K562 (cell line): ENCODE measurements around the gene STMN3. TPM values are rescaled to one million over a fixed set of nuclear protein-coding genes. Genes with fewer than 3 reads are reported as not detected.

Experiments used
- ATF4 ChIP-seq: fragments of 450-650 bp; formaldehyde crosslinking; IDR thresholded peaks from 2 replicates; pipeline ENCODE4 v1.4.0; 2022; ENCODE audit warnings: mild to moderate bottlenecking, moderate library complexity
- CCAR2 ChIP-seq: fragments of 200-400 bp; formaldehyde crosslinking; IDR thresholded peaks from 2 replicates; pipeline ENCODE4 v1.6.1; 2017; ENCODE audit warnings: mild to moderate bottlenecking, low read depth, low read length
- DMBX1 ChIP-seq: fragments of 250-450 bp; sonication (Bioruptor Pico); IDR thresholded peaks from 2 replicates; pipeline ENCODE4 v1.8.0; 2022; ENCODE audit warnings: inconsistent platforms, mild to moderate bottlenecking, moderate library complexity, borderline replicate concordance
- IFI16 ChIP-seq: fragments of 250-450 bp; sonication (Bioruptor Pico); IDR thresholded peaks from 2 replicates; pipeline ENCODE4 v2.1.2; 2022; ENCODE audit warnings: mild to moderate bottlenecking, inconsistent platforms
- MAX ChIP-seq: sonication (generic); formaldehyde crosslinking; IDR thresholded peaks from 2 replicates; pipeline ENCODE4 v1.9.0; 2022; ENCODE audit warnings: mild to moderate bottlenecking, missing genetic modification reagents
- MAZ ChIP-seq, 2 experiments: fragments of 450-650 bp in 1 of 2; sonication (generic) in 1 of 2; formaldehyde crosslinking; IDR thresholded peaks in 1 of 2; conservative IDR thresholded peaks in 1 of 2; 2 replicates each; pipeline versions ENCODE4 v1.4.0 to v1.5.0; 2020; ENCODE audit warnings: mild to moderate bottlenecking in 1 of 2, missing genetic modification reagents in 1 of 2
- MTA3 ChIP-seq: fragments of 450-650 bp; formaldehyde crosslinking; IDR thresholded peaks from 2 replicates; pipeline ENCODE4 v1.6.1; 2017; ENCODE audit warnings: mild to moderate bottlenecking, borderline replicate concordance
- NBN ChIP-seq: fragments of 450-650 bp; IDR thresholded peaks from 2 replicates; pipeline ENCODE4 v1.6.1; 2016; ENCODE audit warnings: low read depth, mild to moderate bottlenecking
- RFX7 ChIP-seq: fragments of 250-450 bp; sonication (Bioruptor Pico); IDR thresholded peaks from 2 replicates; pipeline ENCODE4 v1.5.1; 2021; ENCODE audit warnings: mild to moderate bottlenecking
- SMAD1 ChIP-seq: fragments of 150-350 bp; IDR thresholded peaks from 2 replicates; pipeline ENCODE4 v1.6.1; 2014; ENCODE audit warnings: low read length, low read depth; ENCODE audit not compliant: partially characterized antibody
- SREBF1 ChIP-seq: fragments of 150-350 bp; IDR thresholded peaks from 2 replicates; pipeline ENCODE4 v1.6.1; 2014; ENCODE audit warnings: antibody characterized with exemption, low read depth, low read length, borderline replicate concordance
- TAF9B ChIP-seq: fragments of 450-650 bp; IDR thresholded peaks from 2 replicates; pipeline ENCODE4 v1.6.1; 2018; ENCODE audit warnings: mild to moderate bottlenecking; ENCODE audit not compliant: partially characterized antibody
- ZBTB7A ChIP-seq: IDR thresholded peaks from 2 replicates; pipeline ENCODE4 v1.6.1; 2011; ENCODE audit warnings: low read depth, mild to moderate bottlenecking, low read length, moderate library complexity, borderline replicate concordance; ENCODE audit not compliant: control insufficient read depth
- ZMIZ1 ChIP-seq, 2 experiments: fragments of 150-350 bp in 1 of 2; IDR thresholded peaks; 2 replicates each; pipeline ENCODE4 v1.6.1; 2012 to 2016; ENCODE audit warnings: low read depth in 2 of 2, low read length in 2 of 2, mild to moderate bottlenecking in 1 of 2, moderate library complexity in 1 of 2
- ZNF146 ChIP-seq: IDR thresholded peaks from one replicate; pipeline ENCODE4 v1.6.1; 2018; ENCODE audit warnings: missing compliant biosample characterization; ENCODE audit not compliant: unreplicated experiment
- ZNF384 ChIP-seq: IDR thresholded peaks from 2 replicates; pipeline ENCODE4 v1.6.1; 2012; ENCODE audit warnings: low read depth, low read length, improper control_type of control experiment
- polyA plus RNA-seq, 8 experiments: library from polyadenylated mRNA; depleted of rRNA in 4 of 8; stranded (reverse) in 5 of 8; unstranded in 3 of 8; fragments of >200 nt; fragmentation: Nextera tagmentation in 2 of 8; fragmentation: Illumina TruSeq in 1 of 8; extraction: Ambion mirVana in 2 of 8; extraction: Trizol in 1 of 8; gene quantifications; 2 replicates each; pipeline versions ENCODE4 v1.2.1 to v1.2.3, GENCODE V29; 2011 to 2014; ENCODE audit warnings: inconsistent platforms in 1 of 8, missing spikeins in 1 of 8
- total RNA-seq, 7 experiments: library from RNA; depleted of rRNA in 6 of 7; stranded (reverse); fragments of >200 nt in 6 of 7; fragmentation: Illumina TruSeq in 2 of 7; extraction: Trizol in 2 of 7; gene quantifications; 2 replicates each; pipeline versions ENCODE4 v1.2.1 to v1.2.3, GENCODE V29; 2011 to 2021; ENCODE audit warnings: low replicate concordance in 1 of 7
- TF ChIP-seq, protein P1 (sequence below): sonication (generic); formaldehyde crosslinking; IDR thresholded peaks from 2 replicates; pipeline ENCODE4 v1.8.0; 2023; ENCODE audit warnings: mild to moderate bottlenecking, missing genetic modification reagents
- TF ChIP-seq, protein P2 (sequence below): fragments of 250-450 bp; sonication (Bioruptor Pico); IDR thresholded peaks from 2 replicates; pipeline ENCODE4 v1.4.0; 2020; ENCODE audit warnings: mild to moderate bottlenecking, moderate library complexity, borderline replicate concordance

STMN3 gene
- total and polyA plus RNA-seq, 9 of the 15 experiments (the other 6 are each of a cell fraction or from before 2014, with no cell fraction given): 0.70 to 65.6 (median 29.4) TPM

- 0 out of 2 replicates have a peak, but pooled peaks have one; percentile 47 for TF ChIP-seq SREBF1
- TF ChIP-seq, protein P1, sequence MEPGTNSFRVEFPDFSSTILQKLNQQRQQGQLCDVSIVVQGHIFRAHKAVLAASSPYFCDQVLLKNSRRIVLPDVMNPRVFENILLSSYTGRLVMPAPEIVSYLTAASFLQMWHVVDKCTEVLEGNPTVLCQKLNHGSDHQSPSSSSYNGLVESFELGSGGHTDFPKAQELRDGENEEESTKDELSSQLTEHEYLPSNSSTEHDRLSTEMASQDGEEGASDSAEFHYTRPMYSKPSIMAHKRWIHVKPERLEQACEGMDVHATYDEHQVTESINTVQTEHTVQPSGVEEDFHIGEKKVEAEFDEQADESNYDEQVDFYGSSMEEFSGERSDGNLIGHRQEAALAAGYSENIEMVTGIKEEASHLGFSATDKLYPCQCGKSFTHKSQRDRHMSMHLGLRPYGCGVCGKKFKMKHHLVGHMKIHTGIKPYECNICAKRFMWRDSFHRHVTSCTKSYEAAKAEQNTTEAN: peak; percentile 85
- TF ChIP-seq DMBX1: 0 out of 2 replicates have a peak, but pooled peaks have one; percentile 26
- peak; percentile 62 for TF ChIP-seq SMAD1
- peak; percentile 85 for TF ChIP-seq NBN
- TF ChIP-seq, protein P2, sequence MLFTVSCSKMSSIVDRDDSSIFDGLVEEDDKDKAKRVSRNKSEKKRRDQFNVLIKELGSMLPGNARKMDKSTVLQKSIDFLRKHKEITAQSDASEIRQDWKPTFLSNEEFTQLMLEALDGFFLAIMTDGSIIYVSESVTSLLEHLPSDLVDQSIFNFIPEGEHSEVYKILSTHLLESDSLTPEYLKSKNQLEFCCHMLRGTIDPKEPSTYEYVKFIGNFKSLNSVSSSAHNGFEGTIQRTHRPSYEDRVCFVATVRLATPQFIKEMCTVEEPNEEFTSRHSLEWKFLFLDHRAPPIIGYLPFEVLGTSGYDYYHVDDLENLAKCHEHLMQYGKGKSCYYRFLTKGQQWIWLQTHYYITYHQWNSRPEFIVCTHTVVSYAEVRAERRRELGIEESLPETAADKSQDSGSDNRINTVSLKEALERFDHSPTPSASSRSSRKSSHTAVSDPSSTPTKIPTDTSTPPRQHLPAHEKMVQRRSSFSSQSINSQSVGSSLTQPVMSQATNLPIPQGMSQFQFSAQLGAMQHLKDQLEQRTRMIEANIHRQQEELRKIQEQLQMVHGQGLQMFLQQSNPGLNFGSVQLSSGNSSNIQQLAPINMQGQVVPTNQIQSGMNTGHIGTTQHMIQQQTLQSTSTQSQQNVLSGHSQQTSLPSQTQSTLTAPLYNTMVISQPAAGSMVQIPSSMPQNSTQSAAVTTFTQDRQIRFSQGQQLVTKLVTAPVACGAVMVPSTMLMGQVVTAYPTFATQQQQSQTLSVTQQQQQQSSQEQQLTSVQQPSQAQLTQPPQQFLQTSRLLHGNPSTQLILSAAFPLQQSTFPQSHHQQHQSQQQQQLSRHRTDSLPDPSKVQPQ (CRISPR knock-in tag): no peak
- TF ChIP-seq CCAR2: 0 out of 2 replicates have a peak, but pooled peaks have one; percentile 68
- no peak for TF ChIP-seq IFI16 (CRISPR knock-in tag)
- TF ChIP-seq MTA3: peak; percentile 83; the same call in 1 of the 2 replicates
- TF ChIP-seq ZNF384: peak; percentile 56
- no peak for TF ChIP-seq ATF4 (CRISPR knock-in tag)
- no peak for TF ChIP-seq ZNF146 (CRISPR knock-in tag)
- peak; percentile 51; the same call in 1 of the 2 replicates for TF ChIP-seq ZBTB7A
- TF ChIP-seq MAX (CRISPR knock-in tag): peak; percentile 80
- TF ChIP-seq MAZ (CRISPR knock-in tag; conservative IDR thresholded peaks at IDR 0.05 in 1 of 2, IDR thresholded peaks at IDR 0.05 in 1 of 2): peak; percentile 53 to 90
- TF ChIP-seq TAF9B: peak; percentile 94
- TF ChIP-seq ZMIZ1 (IDR thresholded peaks at IDR 0.05; ENCODE audit: low read depth in 2 of 2, low read length in 2 of 2): peak in 1 of 2 experiments; percentile 24; a peak in 1 of 4 replicates
- no peak for TF ChIP-seq RFX7 (CRISPR knock-in tag)
Measured at GRCh38 chr20:63628246-63628975, 24.8 kb downstream of the STMN3 start (continued).
